ENCODE data around the gene OXA1L.
A peak's percentile ranks its signal among the peaks of the same experiment; 100 is the strongest.
"Not testable (repeated sequence)": the region's sequence is repeated elsewhere in the genome, so short reads cannot be mapped to it uniquely, and the experiment has no call there.

The OXA1L gene

GRCh38 chr14:22802860-22803686 lies 36.6 kb downstream of the OXA1L start:
- no peak for DNase-seq

- DNase-seq = no peak
These were observed 37.1 kb downstream of the OXA1L start for GRCh38 chr14:22803687-22803974.

- not testable (repeated sequence) for DNase-seq
These were observed 38.7 kb downstream of the OXA1L start for GRCh38 chr14:22805235-22805634.

- no peak for DNase-seq
These were observed 41.1 kb downstream of the OXA1L start for GRCh38 chr14:22807432-22808087.

GRCh38 chr14:22808388-22809209 lies 42.1 kb downstream of the OXA1L start:
- DNase-seq = no peak

- DNase-seq = no peak
These were observed 45.2 kb downstream of the OXA1L start for GRCh38 chr14:22811722-22812121.

- no peak for DNase-seq
These were observed 46.3 kb downstream of the OXA1L start for GRCh38 chr14:22812744-22813143.

GRCh38 chr14:22813145-22813544 lies 46.7 kb downstream of the OXA1L start:
- DNase-seq = no peak

GRCh38 chr14:22814373-22814772 lies 47.9 kb downstream of the OXA1L start:
- DNase-seq = no peak

- DNase-seq = peak; percentile 31
These were observed 48.6 kb downstream of the OXA1L start, which contains the start of gene SLC7A7 for GRCh38 chr14:22814941-22815713. Gene SLC7A7, minus strand, starts transcription at chr14:22815435. Its CDS starts 2,037 bp downstream, at chr14:22813398.

- DNase-seq = peak; percentile 51
These were observed 52.9 kb downstream of the OXA1L start for GRCh38 chr14:22819151-22819988.

GRCh38 chr14:22820731-22821130 lies 54.2 kb downstream of the OXA1L start:
- peak; percentile 34 for DNase-seq

GRCh38 chr14:22821193-22822015 lies 54.9 kb downstream of the OXA1L start:
- no peak for DNase-seq

GRCh38 chr14:22822016-22822570 lies 55.6 kb downstream of the OXA1L start:
- no peak for DNase-seq
